Measurements from ENCODE around the gene PNPLA7. TPM values are rescaled to one million over a fixed set of nuclear protein-coding genes. Genes with fewer than 3 reads are reported as not detected.

The PNPLA7 gene
- total RNA-seq, 3 donors from 2014 or later (not counting 1 experiment from before 2014, with no cell fraction given) = 4.3 to 6.4 (median 4.9) TPM

- H3K27ac ChIP-seq (ENCODE audit: low read length) = no peak overlapping the region
- no peak overlapping the region for H3K27ac Mint-ChIP-seq
- no peaks in the 10 kb centered on the region for H3K27me3 ChIP-seq (ENCODE audit: control insufficient read depth, insufficient read depth, low read length)
- H3K36me3 Mint-ChIP-seq = no peaks in the 10 kb centered on the region
- peaks cover 9 to 11% of the 10 kb centered on the region in 2 donors for H3K4me1 Mint-ChIP-seq
- H3K9me3 ChIP-seq (ENCODE audit: control insufficient read depth, insufficient read depth, low read length) = no peaks in the 10 kb centered on the region
- intact Hi-C loops (cut with micrococcal nuclease) = no loop called here
- DNase-seq = no peak
- no peaks in the 10 kb centered on the region for H3K36me3 ChIP-seq (ENCODE audit: control insufficient read depth, insufficient read depth, low read length)
- no peak overlapping the region for H3K4me3 ChIP-seq (ENCODE audit: low read length)
- H3K4me1 ChIP-seq (ENCODE audit: control insufficient read depth, insufficient read depth, low read length) = peaks cover 7% of the 10 kb centered on the region
- TF ChIP-seq, protein P1, sequence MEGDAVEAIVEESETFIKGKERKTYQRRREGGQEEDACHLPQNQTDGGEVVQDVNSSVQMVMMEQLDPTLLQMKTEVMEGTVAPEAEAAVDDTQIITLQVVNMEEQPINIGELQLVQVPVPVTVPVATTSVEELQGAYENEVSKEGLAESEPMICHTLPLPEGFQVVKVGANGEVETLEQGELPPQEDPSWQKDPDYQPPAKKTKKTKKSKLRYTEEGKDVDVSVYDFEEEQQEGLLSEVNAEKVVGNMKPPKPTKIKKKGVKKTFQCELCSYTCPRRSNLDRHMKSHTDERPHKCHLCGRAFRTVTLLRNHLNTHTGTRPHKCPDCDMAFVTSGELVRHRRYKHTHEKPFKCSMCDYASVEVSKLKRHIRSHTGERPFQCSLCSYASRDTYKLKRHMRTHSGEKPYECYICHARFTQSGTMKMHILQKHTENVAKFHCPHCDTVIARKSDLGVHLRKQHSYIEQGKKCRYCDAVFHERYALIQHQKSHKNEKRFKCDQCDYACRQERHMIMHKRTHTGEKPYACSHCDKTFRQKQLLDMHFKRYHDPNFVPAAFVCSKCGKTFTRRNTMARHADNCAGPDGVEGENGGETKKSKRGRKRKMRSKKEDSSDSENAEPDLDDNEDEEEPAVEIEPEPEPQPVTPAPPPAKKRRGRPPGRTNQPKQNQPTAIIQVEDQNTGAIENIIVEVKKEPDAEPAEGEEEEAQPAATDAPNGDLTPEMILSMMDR (IDR thresholded peaks at IDR 0.05) = no peak
- no peaks in the 10 kb centered on the region for H3K27me3 Mint-ChIP-seq (ENCODE audit: low read depth in 2 of 2)
- no peak for ATAC-seq
- H3K4me3 Mint-ChIP-seq = no peak overlapping the region
- 72% methylated on average over 5 of the region's 5 CpGs for WGBS (ENCODE audit: insufficient coverage)
- H3K9me3 Mint-ChIP-seq = no peaks in the 10 kb centered on the region
Observed at GRCh38 chr9:137530331-137530730, 19.9 kb downstream of the PNPLA7 start.

- H3K27ac ChIP-seq (ENCODE audit: low read length) = no peak overlapping the region
- no peaks in the 10 kb centered on the region for H3K27me3 ChIP-seq (ENCODE audit: control insufficient read depth, insufficient read depth, low read length)
- no peak overlapping the region for H3K4me3 ChIP-seq (ENCODE audit: low read length)
- ATAC-seq = no peak
- H3K4me1 ChIP-seq (ENCODE audit: control insufficient read depth, insufficient read depth, low read length) = peaks cover 16% of the 10 kb centered on the region
- no peaks in the 10 kb centered on the region for H3K36me3 ChIP-seq (ENCODE audit: control insufficient read depth, insufficient read depth, low read length)
- intact Hi-C loops (cut with micrococcal nuclease) = loop anchor here (10.0 kb wide), 1 partner anchor 230 kb away; no protein-coding TSS in a partner anchor
- H3K27me3 Mint-ChIP-seq (ENCODE audit: low read depth in 2 of 2) = no peaks in the 10 kb centered on the region
- no peaks in the 10 kb centered on the region for H3K9me3 Mint-ChIP-seq
- 92% methylated on average over 4 of the region's 5 CpGs for WGBS (ENCODE audit: insufficient coverage)
- DNase-seq = no peak
- no peak overlapping the region for H3K4me3 Mint-ChIP-seq
- H3K27ac Mint-ChIP-seq = no peak overlapping the region
- H3K4me1 Mint-ChIP-seq = peaks cover 12 to 14% of the 10 kb centered on the region in 2 donors
- no peaks in the 10 kb centered on the region for H3K36me3 Mint-ChIP-seq
- TF ChIP-seq, protein P1 (IDR thresholded peaks at IDR 0.05) = no peak
- no peaks in the 10 kb centered on the region for H3K9me3 ChIP-seq (ENCODE audit: control insufficient read depth, insufficient read depth, low read length)
Observed at GRCh38 chr9:137524981-137525317, 25.3 kb downstream of the PNPLA7 start.

- Mint-ChIP-seq H3K27me3 (ENCODE audit: low read depth in 2 of 2) (no peaks in the 10 kb centered on the region), H3K4me3 (no peak overlapping the region), H3K27ac (no peak overlapping the region), H3K36me3 (no peaks in the 10 kb centered on the region), H3K4me1 (peaks cover 12 to 14% of the 10 kb centered on the region in 2 donors), H3K9me3 (no peaks in the 10 kb centered on the region)
- H3K4me1 ChIP-seq (ENCODE audit: control insufficient read depth, insufficient read depth, low read length) = peaks cover 16% of the 10 kb centered on the region
- TF ChIP-seq, protein P1 (IDR thresholded peaks at IDR 0.05) = no peak
- H3K36me3 ChIP-seq (ENCODE audit: control insufficient read depth, insufficient read depth, low read length) = no peaks in the 10 kb centered on the region
- WGBS (ENCODE audit: insufficient coverage) = 94% methylated on average over 33 of the region's 33 CpGs
- no peak overlapping the region for H3K27ac ChIP-seq (ENCODE audit: low read length)
- DNase-seq (no peak), ATAC-seq (no peak)
- no peak overlapping the region for H3K4me3 ChIP-seq (ENCODE audit: low read length)
- no peaks in the 10 kb centered on the region for H3K27me3 ChIP-seq (ENCODE audit: control insufficient read depth, insufficient read depth, low read length)
- intact Hi-C loops (cut with micrococcal nuclease) = loop anchor here (10.0 kb wide), 1 partner anchor 230 kb away; no protein-coding TSS in a partner anchor
- H3K9me3 ChIP-seq (ENCODE audit: control insufficient read depth, insufficient read depth, low read length) = no peaks in the 10 kb centered on the region
Observed at GRCh38 chr9:137524161-137524980, 25.8 kb downstream of the PNPLA7 start.
